Astrocyte of the spinal cord (primary cell): ENCODE measurements around the gene ABHD12B.

ENCODE experiments used
- DNase-seq: peaks from one replicate; pipeline ENCODE4 v3.0.0; 2011; ENCODE audit warnings: low read depth, low spot score
- H3K4me3 ChIP-seq: 2 replicates; pipeline ENCODE4 v1.5.1; 2011; ENCODE audit warnings: low read depth, mild to moderate bottlenecking, low read length, moderate library complexity
- in situ Hi-C: cut with HindIII; loops from 2 replicates; pipeline ENCODE4 v1.10.0; 2017; ENCODE audit warnings: low sequenced_read_pairs
- TF ChIP-seq, protein P1 (sequence below): IDR thresholded peaks from 2 replicates; pipeline ENCODE4 v1.5.1; 2012; ENCODE audit warnings: low read depth, mild to moderate bottlenecking, low read length, inconsistent platforms

The ABHD12B gene

GRCh38 chr14:50871914-50872732, at the start of gene ABHD12B:
Gene ABHD12B, plus strand, starts transcription at chr14:50872053. Its CDS starts 122 bp downstream, at chr14:50872175.
- DNase-seq, result no peak
- TF ChIP-seq, protein P1, sequence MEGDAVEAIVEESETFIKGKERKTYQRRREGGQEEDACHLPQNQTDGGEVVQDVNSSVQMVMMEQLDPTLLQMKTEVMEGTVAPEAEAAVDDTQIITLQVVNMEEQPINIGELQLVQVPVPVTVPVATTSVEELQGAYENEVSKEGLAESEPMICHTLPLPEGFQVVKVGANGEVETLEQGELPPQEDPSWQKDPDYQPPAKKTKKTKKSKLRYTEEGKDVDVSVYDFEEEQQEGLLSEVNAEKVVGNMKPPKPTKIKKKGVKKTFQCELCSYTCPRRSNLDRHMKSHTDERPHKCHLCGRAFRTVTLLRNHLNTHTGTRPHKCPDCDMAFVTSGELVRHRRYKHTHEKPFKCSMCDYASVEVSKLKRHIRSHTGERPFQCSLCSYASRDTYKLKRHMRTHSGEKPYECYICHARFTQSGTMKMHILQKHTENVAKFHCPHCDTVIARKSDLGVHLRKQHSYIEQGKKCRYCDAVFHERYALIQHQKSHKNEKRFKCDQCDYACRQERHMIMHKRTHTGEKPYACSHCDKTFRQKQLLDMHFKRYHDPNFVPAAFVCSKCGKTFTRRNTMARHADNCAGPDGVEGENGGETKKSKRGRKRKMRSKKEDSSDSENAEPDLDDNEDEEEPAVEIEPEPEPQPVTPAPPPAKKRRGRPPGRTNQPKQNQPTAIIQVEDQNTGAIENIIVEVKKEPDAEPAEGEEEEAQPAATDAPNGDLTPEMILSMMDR, result no peak
- in situ Hi-C loops, result no loop called here
- no peak within 1 kb of the TSS for H3K4me3 ChIP-seq

DNA sequence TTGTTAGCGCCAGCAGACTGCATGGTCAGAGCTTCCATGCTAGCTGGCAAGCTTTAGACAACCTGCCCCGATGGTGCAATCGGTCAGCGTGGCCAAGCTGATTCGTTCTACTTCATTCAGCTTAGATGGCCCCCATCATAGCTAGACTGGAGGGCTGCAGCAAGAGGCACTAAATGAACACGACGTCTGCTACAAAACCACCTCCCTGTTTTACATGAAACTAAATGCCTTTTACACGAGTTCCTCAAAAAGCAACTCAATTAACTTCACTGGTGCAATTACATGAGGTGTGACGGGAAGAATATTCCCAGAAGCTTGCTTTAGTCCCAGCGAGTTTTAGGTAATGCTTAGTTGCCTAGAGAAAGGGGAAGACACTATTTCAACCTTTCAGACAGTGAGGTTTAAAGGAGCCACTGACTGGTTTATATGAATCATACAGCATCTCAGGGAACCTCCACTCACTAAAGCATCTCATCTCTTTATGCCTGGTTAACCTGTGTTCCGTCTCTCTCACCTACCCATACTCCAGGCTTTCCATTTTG, 49.3 kb upstream of the ABHD12B start:
- no peak for DNase-seq
- TF ChIP-seq, protein P1, result no peak
- in situ Hi-C loops, result no loop called here
- H3K4me3 ChIP-seq, result no peak overlapping the region

- TF ChIP-seq, protein P1, result no peak
- no peak overlapping the region for H3K4me3 ChIP-seq
- no peak for DNase-seq
- in situ Hi-C loops, result no loop called here
Measured at GRCh38 chr14:50823051-50823761, 48.6 kb upstream of the ABHD12B start.

GRCh38 chr14:50823762-50824636, 47.9 kb upstream of the ABHD12B start:
- no peak for DNase-seq
- H3K4me3 ChIP-seq, result no peak overlapping the region
- in situ Hi-C loops, result no loop called here
- TF ChIP-seq, protein P1, result no peak

- H3K4me3 ChIP-seq, result no peak overlapping the region
- in situ Hi-C loops, result no loop called here
- TF ChIP-seq, protein P1, result no peak
- no peak for DNase-seq
Measured at GRCh38 chr14:50825307-50825706, 46.5 kb upstream of the ABHD12B start.

DNA sequence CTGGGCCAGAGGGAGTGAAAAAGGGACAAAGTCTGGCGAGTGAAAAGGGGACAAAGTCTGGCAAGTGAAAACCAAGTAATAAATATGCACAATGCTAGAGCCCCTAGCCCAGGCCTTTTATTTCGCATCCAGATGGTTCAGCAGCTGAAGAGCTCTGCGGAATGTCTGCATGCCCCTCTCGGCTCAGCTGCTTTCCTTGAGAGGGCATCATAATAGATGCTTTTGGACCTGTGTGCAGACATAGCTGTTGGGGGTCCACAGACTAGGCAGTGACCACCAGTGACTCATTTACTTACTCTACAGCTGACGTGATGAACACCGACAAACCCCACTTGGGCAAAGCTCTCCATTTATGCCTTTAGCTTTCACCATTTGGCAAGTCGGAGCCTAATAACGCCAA, 45.2 kb upstream of the ABHD12B start:
- TF ChIP-seq, protein P1, result no peak
- in situ Hi-C loops, result no loop called here
- H3K4me3 ChIP-seq, result no peak overlapping the region
- no peak for DNase-seq
